DOHH2 (cell line): ENCODE results near the gene NDP.

Experiments used
- EZH2phosphoT487 ChIP-seq: fragments of 200-600 bp; sonication (generic); IDR thresholded peaks from 2 replicates; pipeline ENCODE4 v1.6.1; 2017; ENCODE audit warnings: borderline replicate concordance, mild to moderate bottlenecking, antibody characterized with exemption, low read length, moderate library complexity, mixed read lengths
- TF ChIP-seq, protein P1 (sequence below): fragments of 200-600 bp; sonication (generic); IDR thresholded peaks from one replicate; pipeline ENCODE4 v1.5.1; 2014; ENCODE audit warnings: antibody characterized with exemption, mild to moderate bottlenecking, low read depth, low read length; ENCODE audit not compliant: poor library complexity, severe bottlenecking

DNA sequence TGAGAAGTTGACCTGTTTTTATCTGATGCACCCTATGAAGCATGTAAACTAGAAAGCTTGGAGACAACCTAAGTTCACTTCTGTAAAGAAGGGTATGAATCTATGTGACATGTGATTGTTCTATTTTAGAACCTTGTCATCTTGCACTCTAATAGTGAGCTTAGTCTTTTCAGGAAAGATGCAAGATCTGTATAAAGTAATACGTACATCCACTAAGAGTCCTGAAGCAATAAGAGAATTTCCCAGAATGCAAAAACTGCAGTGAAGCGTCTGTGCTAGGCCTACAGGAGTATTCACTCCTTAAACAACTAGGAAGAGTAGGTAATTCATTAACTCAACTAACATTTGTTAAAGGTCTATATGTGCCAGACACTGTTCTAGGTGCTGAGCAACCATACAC is 23.3 kb upstream of the NDP start:
- TF ChIP-seq, protein P1, sequence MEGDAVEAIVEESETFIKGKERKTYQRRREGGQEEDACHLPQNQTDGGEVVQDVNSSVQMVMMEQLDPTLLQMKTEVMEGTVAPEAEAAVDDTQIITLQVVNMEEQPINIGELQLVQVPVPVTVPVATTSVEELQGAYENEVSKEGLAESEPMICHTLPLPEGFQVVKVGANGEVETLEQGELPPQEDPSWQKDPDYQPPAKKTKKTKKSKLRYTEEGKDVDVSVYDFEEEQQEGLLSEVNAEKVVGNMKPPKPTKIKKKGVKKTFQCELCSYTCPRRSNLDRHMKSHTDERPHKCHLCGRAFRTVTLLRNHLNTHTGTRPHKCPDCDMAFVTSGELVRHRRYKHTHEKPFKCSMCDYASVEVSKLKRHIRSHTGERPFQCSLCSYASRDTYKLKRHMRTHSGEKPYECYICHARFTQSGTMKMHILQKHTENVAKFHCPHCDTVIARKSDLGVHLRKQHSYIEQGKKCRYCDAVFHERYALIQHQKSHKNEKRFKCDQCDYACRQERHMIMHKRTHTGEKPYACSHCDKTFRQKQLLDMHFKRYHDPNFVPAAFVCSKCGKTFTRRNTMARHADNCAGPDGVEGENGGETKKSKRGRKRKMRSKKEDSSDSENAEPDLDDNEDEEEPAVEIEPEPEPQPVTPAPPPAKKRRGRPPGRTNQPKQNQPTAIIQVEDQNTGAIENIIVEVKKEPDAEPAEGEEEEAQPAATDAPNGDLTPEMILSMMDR = no peak
- TF ChIP-seq EZH2phosphoT487 = no peak
